Right renal cortex interstitium (tissue), 3 donors: ENCODE data around the gene MTA2. TPM values are rescaled to one million over a fixed set of nuclear protein-coding genes. Genes with fewer than 3 reads are reported as not detected.
"Not testable (repeated sequence)": the region's sequence is repeated elsewhere in the genome, so short reads cannot be mapped to it uniquely, and the experiment has no call there.

Source experiments
- DNase-seq, 3 donors: peaks; one replicate each; pipeline ENCODE4 v3.0.0-alpha.2; 2013; ENCODE audit warnings: low read depth in 3 of 3, low spot score in 2 of 3
- polyA plus RNA-seq, 3 donors: library from polyadenylated mRNA; unstranded; fragments of 120-200 nt; gene quantifications; one replicate each; pipeline ENCODE4 v1.2.1, GENCODE V29; 2013; ENCODE audit not compliant: insufficient read length in 3 of 3

MTA2 gene
- polyA plus RNA-seq, 3 donors: 90.2 to 96.7 (median 96.2) TPM

DNA sequence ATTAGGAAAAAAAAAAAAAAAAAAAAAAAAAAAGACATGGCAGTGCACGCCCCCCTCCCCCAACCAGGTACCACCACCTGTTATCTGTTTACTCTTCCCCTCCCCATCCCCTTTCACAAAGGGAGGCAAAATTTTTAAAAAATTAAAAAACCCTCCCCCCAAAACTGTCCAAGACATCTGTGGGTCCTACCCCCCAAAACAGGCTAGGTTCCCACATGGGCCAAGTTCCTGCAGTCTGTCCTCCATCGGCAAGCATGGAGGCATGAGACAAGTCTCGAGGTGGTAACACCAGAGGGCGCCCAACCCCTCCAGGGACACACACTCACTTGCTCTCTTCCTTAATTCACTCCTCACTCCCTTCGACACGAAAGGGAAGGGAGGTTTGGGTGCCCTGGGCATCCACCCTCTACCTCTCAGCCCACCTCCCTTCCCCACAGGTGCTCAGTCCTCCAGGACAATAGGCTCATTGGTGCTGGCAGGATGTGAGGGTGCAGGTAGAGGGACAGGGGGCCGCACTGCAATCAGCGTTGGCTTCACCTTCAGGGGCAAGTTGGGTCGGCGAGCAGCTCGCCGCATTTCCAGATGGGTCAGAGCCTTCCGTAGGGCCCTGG, 8.1 kb downstream of the MTA2 start:
- no peak for DNase-seq

DNA sequence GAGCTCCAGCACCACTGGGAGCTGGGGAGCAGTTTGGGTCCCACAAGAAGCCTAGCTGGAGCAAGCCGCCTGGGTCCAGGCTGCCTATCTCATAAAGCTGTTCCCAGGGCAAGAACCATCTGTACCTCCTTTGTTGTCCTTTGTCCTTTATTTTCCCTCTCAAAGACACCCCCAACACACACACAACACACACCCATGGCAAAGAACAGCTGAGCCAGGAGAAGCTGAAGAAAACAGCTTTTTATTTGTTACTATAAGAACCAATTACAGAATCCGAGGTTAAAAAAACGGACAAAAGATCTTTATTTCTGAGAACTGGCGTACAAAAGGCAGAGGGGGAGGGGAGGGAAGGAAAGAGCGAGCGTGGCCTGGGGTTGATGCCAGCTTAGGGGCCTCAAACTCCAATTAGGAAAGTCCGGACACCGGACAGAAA, 8.7 kb downstream of the MTA2 start:
- no peak for DNase-seq

DNA sequence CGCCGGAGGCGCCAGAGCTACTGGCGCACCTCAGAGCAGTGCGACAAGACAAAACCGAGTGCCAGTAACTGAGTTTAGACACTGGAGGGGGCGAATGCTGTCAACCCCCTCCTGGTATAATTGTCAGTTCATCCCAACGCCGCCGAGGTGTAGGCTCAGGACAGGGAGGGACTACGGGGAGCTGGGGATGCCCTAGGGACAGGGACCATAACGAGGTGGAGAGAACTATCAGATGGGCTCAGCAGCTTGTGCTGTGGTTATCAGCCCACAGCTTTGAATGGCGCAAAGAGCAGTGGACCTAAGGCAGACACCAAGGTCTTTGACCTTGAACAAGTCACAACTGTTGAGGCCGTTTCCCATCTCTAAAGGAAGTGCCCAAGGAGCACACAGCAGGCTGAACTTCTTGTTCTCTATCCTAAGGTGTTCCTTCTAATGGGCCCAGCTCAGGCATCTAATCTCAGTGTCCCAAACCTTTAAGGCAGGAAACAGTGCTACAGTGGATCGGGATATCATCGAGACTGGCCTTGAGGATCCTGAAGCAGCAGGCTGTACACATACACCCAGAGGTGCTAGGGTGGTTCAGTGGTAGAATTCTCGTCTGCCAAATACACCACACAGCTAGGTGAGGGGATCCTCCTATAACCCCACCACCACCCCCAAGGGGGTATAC, 9.4 kb downstream of the MTA2 start:
- DNase-seq: no peak

DNA sequence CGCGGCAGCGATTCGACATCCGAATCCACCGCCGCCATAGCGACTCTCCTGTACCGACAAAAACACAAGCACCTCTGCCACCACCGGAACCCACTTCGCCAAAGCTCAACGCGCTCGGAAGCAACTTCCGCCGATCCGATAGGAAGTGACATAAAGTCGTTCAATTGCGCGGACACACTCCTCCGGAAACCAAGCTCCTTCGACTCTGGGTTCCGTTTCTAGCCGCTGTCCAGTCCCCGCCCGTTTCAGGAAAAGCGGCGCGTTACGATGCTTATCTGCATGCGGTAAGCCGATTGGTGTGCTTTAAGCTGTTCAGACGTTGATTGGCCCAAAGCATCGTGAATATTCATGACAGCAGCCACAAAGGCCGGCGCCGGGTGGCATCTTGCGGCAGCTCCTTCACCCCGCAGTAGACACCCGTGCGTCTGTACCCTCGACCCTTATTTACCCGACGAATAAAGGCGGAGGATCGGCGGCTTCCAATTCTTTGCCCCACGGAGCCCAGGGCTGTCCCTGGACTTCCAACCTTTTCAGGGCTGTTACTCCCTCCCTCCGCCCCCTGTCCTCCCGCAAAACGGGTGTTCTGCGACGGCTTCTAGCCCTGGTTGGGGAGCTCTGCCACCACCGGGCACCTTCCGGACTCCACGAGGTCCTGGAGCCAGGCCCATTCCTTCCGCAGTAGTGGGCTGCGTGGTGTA, 10.1 kb downstream of the MTA2 start, which contains the start of gene TUT1:
Gene TUT1 (minus strand): TSS at position 76 of the 698 bp plus-strand sequence. CDS start 38 bp downstream, at position 38.
- DNase-seq: peak; percentile 95 to 97 (median 97)

DNA sequence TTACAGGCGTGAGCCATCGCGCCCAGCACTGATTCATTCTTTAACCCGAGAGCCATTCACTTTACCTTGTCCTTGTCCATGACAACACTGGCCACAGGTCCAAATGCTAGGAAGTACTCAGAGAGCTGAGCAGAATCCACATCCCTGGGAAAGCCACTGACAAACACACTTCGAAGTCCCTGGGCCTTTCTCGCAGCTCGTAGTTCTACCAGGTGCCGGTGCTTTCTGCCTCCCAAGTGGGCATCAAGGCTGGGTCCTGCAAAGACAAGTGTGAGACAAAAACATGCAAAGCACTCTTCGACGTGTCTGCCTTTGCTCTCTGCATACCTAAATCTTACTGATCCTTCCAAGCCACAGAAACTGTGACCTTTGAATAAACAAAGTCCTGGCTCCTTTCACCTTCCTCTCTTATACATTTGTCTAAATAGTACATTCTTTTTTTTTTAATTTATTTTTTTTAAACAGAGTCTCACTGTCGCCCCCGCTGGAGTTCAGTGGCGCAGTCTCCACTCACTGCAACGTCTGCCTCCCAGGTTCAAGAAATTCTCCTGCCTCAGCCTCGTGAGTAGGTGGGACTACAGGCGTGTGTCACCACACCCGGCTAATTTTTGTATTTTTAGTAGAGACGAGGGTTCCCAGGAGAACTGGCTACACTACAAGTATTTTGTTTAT, 12.6 kb downstream of the MTA2 start:
- DNase-seq: no peak

DNA sequence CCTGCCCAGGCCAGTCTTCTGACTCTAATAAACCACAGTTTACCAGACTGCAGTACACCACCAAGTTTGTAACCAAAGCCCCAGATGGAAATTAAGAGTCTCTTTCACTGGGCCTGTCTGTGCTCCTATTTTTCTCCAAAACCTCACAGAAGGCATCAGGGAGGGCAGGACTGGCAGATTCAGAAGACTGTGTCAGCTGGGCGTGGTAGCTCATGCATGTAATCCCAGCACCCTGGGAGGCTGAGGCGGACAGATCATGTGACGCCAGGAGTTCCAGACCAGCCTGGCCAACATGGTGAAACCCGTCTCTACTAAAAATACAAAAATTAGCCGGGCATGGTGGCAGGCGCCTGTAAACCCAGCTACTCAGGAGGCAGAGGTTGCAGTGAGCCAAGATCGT, 16.3 kb downstream of the MTA2 start:
- not testable (repeated sequence) for DNase-seq

DNA sequence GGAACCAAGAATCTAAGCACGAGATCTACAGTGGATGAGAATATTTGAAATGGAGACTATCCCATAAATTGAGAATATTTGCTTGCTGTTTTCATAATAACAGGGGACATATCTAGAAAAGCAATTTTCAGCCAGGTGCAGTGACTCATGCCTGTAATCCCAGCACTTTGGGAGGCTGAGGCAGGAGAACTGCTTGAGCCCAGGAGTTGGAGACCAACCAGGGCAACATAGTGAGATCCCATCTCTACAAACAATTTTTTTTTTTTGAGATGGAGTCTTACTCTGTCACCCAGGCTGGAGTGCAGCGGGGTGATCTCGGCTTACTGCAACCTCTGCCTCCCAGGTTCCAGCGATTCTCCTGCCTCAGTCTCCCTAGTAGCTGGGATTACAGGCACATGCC, 19.9 kb downstream of the MTA2 start:
- not testable (repeated sequence) for DNase-seq

DNA sequence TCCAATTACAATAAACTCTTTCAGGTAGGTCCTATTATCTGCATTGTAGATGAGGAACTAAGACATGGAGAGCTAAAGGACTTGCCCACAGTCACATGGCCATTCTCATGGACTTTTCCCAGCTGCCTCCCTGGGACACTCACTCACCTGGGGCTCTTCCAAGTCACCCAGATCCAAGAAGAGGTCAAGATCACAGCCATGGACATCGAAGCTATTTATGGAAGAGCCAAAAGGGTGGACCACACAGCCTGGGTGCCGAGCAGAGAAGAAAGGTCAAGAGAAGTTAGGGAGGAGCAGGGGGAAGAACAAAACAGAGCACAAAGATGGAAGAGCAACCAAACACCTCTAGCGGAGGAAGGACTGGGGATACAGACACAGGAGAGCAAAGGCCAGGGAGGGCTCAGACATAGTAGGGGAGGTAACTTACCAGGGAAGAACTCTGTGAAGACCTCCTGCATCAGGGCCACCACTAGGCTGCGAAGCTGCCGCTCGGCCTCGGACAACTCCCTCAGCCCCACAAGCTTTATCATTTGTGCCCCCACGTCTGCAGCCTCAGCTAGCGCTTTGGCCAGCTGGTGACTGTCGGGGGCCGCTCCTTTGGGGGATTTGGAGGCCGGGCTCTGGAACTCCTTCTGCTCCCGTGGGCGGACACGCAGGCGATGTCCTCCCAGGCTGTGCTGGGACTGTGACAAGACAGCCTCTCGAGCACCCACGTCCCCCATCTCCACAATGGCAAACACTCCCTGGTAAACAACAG, 20.5 kb downstream of the MTA2 start:
- no peak for DNase-seq

DNA sequence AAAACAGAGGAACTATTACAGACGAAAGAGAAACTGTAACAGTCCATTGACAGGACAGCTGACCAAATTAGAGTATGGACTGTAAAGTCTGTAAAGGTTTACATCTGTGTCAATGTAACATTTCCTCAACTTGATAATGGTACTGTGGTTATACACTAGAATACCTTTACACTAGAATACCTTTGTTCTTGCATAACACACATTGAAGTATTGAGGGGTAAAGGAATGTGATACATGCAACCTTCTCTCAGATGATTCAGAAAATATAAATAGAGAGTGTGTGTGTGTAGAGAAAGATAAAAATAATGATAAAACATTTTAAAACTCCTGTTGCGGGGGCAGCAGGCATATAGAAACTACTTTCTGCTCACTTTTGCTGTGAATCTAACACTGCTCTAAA, 22.4 kb downstream of the MTA2 start:
- no peak for DNase-seq

DNA sequence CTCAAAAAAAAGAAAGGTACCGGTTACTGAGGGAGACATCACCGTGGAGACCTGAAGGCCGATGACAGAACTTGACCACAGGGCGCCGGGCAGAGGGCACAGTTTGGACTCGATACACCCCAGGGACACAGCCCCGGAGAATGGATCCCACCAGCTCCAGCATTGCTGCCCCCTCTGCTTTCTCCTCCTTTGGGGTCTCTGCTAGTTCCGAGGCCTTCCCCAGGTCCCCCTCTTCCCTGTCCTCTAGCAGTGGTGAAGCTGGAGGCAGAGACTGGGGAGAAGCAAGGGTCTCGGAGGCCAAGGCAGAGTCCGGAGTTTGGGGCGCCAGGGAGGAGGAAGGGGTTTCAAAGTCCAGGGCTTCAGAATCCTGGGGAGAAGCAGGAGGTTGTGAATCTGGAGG, 23.1 kb downstream of the MTA2 start:
- DNase-seq: no peak

DNA sequence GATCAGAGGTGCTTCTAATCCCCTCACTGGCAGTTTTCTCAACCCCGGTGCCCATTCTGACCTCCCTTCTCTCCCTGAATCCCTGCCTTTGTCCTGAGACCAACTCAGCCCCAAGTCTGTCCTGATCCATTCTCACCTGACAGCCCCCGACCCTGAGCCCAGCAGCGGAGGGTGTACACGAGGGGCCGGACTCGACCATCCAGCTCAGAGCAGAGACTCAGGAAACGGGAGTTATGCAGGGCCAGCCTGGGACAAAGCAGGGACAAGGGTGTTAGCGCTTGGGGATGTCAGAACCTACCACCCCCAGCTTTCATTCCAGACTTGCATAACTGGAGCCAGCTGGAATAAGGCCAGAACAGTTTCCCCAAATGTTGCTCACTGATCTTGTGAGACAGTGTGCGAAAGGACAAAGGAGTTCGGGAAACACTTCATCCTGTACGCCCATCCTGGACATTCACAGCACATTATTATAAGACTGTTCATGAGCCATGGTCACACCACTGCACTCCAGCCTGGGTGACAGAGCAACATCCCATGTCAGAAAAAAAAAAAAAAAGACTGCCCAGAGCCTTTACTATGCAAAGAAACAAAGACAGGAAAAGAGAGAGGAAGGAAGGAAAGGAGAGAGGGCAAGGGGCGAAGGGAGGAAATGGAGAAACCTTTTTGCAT, 24.5 kb downstream of the MTA2 start:
- DNase-seq: no peak

DNA sequence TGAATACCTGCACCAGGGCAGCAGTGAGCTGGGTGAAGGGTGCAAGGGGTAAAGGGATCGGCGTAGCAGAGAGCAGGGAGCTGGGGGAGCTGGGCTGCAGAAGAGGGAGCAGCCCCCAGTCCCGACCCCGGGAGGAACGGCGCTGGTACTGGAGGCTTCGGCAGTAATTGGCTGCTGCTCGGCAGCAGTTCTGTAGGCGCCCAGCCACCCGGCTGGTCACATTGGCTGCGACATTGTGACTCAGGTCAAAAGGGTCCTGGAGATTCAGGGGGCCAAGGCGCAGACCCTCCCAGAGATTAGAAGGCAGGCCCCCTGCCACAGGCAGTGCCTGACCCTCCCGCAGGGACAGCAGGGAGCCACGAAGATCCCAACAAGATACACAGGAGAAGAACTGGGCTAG, 25.8 kb downstream of the MTA2 start:
- no peak for DNase-seq

DNA sequence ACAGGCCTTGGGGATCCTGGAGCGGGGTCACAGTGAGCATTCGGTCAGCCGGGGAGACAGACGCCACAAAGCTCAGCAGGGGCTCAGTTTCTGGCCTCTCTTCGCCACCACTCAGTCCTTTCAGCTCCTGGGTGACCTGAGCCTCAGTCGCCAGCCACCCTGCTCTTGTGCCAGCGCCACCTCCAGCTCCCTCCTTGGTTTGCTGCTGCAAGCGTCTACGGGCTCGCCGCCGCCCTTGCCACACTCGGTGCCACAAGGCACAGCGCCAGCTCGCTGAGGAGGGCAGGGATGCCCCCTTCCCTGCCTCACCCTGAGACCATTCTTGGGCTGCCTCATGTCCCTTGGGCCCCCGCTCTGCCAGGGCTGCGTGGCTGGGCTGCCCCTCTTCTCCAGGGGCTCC, 26.5 kb downstream of the MTA2 start:
- no peak for DNase-seq

DNA sequence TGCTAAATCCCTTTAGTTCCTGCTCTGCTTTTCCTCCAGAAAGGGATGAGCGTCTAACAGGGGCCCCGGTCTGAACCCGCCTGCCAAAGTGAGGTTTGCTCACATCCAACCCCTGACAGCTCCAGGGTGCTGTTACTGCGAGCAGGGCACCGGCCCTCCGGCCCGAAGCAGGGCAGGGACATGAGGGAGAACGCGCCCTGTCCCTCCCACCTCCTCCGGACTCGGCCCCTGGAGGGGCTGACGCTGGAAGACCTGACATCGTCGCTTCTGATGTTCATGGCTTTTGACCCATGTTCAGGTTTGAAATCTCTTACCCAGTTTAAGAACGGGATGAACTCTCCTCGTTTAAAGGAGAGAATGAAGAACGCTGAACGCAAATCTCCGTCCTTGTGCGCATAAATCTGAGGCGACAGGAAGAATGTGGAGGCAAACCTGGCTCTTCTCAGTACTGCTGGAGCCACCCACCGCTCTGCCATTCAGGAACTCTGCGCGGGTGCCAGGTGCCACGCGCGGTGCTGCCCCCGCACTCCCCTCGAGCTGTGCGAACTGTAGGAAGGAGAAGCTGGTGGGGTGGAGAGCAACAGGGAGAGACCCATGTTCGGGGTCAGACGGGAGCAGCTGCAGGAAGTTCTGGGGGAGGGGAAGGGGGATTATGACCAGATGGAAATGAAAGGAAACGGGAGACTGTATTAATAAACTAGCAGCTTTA, 27.1 kb downstream of the MTA2 start:
- DNase-seq: no peak

DNA sequence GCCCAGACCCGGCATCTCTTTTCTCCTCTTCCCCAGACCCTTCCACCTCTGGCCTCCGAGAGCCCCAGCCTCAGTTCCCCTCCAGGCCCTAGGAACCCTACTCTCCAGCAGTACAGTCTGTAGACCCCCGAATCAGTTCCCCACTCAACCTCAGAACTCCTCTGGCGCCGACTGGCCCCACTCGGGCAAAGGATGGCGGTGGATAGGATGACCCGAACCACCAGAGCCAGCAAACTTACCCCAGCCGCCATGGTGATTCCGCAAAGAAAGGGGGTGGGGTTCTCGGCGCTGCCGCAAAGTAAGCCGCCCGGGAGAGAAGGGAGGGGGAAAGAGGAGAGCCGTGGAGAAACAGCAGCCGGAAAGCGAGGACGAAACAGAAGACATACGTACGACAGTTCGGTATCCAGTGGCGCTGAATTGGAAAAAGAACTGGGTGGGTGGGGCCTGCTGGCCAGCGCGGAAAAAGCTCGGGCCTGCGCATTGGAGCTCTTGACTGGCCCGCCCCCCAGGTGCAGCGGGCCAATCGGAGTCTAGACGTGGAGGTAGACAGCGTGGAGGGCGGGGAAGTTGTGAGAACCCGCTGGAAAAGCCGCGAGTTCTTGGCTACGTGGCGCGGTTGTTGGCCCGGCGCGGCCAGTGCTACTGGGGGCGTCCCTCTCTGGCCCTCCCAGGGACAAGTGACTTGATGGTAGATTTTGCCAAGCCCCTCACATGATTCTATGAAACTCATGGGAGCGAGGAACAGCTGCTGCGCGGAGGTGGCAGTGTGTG, 27.9 kb downstream of the MTA2 start, which contains the start of gene EEF1G:
Gene EEF1G (minus strand): TSS at position 300 of the 771 bp plus-strand sequence. CDS start 49 bp downstream, at position 251.
- DNase-seq: peak; percentile 97 to 99 (median 99)

DNA sequence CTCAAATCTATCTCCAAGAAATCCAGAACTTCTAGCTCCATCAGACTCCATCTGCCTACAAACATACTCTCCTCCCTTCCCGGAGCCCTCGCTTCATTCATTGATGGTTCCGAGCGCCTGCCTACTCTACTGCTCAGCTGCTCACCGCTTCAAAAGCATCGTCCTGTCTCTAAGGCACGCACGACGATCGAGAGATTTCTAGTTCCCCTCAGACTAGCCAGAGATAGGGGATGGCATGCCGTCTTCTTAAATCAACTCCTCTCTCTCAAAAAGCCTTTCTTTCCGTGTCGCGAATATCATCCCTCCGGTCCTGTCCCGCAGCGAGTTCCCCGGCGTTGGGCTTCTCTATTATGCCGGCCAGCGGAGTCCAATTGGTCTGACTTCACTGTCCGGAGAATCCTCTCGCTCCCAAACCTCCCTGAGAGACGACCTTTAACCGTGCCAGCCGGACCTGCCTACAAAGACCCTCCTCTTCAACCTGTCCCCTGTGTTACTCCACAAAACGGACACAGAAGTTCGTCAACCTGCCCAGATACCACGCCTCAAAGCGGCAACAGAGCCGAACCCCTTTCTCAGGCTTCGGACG, 28.6 kb downstream of the MTA2 start:
- DNase-seq: no peak

DNA sequence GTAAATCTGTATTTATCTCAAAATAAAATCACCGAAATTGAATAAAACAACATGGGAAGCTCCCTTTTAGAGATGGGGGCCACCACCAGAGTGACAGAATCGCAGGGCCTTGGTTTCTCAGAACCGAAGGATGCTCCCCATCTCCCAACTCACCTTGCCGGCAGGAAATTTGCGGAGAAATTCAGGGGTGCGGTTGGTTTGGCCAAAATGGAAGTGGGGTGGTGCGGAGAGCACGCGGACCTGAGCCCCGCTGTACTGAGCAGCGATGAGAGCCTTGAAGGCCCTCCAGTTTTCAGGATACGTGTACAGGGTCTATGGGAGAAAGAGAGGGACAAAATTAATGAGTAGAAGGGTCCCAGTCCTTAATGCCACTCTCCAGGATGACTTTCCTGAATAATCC, 29.2 kb downstream of the MTA2 start:
- no peak for DNase-seq

DNA sequence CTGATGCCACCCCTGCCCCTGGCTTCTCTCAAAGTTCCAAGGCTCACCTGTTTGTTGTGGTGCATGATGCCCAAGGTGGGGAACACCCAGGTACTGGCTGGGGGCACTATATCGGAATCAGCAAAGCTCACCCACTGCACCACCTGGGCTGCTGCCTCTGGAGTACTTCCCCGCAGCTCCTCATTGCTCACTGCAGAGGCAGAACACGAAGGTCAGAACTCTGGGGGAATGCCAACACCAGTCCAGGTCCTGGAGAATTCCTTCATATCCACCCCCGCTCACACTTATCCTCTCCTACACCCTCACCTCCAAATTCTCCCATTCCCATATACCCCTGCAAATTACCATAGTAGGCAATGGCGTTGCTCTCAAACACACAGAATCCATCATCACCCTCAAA, 30.2 kb downstream of the MTA2 start:
- DNase-seq: not testable (repeated sequence)
